HG03520 (cell line): ENCODE measurements around the gene ZNF559.

Source experiments
- ATAC-seq: cut with Tn5 transposase; IDR thresholded peaks from one replicate; pipeline ENCODE4 v1.9.1; 2021; ENCODE audit warnings: mild to moderate bottlenecking, moderate library complexity; ENCODE audit not compliant: unreplicated experiment

ZNF559 gene

GRCh38 chr19:9352505-9352904 lies 28.5 kb downstream of the ZNF559 start:
- no peak for ATAC-seq

- no peak for ATAC-seq
These were observed 29.0 kb downstream of the ZNF559 start for GRCh38 chr19:9353011-9353410.

GRCh38 chr19:9354651-9355050 lies 30.7 kb downstream of the ZNF559 start:
- no peak for ATAC-seq

GRCh38 chr19:9362905-9363304 lies 38.9 kb downstream of the ZNF559 start, which contains the start of gene ZNF177:
TSS of gene ZNF177 (plus strand) at chr19:9363013. CDS start at chr19:9378312, 15,299 bp downstream.
- no peak for ATAC-seq

- no peak for ATAC-seq
These were observed 47.0 kb downstream of the ZNF559 start for GRCh38 chr19:9370738-9371619.

- ATAC-seq: no peak
These were observed 57.4 kb downstream of the ZNF559 start for GRCh38 chr19:9381361-9381785.
